Stimulated activated CD4-positive, alpha-beta T cell treated with anti-CD3 and anti-CD28 coated beads, TNF-alpha, amount 100 ng/mL, for 4 hours (primary cell): ENCODE results near the gene RAET1E.
"Not testable (repeated sequence)": the region's sequence is repeated elsewhere in the genome, so short reads cannot be mapped to it uniquely, and the experiment has no call there.

Source experiments
- DNase-seq, 3 experiments: peaks; one replicate each; pipeline ENCODE4 v3.0.0-alpha.2; 2020; ENCODE audit warnings: low read depth in 3 of 3

The RAET1E gene

GRCh38 chr6:149862922-149863697 is 34.8 kb downstream of the RAET1E start:
- no peak for DNase-seq

GRCh38 chr6:149862424-149862738 is 35.5 kb downstream of the RAET1E start:
- DNase-seq, result not testable (repeated sequence)

- no peak for DNase-seq
These were observed 36.1 kb downstream of the RAET1E start for GRCh38 chr6:149861603-149862423.

- no peak for DNase-seq
These were observed 36.9 kb downstream of the RAET1E start for GRCh38 chr6:149860834-149861602.

- no peak for DNase-seq
These were observed 37.4 kb downstream of the RAET1E start for GRCh38 chr6:149860513-149860833.

GRCh38 chr6:149859938-149860337 is 38.0 kb downstream of the RAET1E start:
- no peak for DNase-seq

GRCh38 chr6:149859368-149859767 is 38.5 kb downstream of the RAET1E start:
- DNase-seq, result no peak

- DNase-seq, result no peak
These were observed 40.4 kb downstream of the RAET1E start for GRCh38 chr6:149857541-149857940.

DNA sequence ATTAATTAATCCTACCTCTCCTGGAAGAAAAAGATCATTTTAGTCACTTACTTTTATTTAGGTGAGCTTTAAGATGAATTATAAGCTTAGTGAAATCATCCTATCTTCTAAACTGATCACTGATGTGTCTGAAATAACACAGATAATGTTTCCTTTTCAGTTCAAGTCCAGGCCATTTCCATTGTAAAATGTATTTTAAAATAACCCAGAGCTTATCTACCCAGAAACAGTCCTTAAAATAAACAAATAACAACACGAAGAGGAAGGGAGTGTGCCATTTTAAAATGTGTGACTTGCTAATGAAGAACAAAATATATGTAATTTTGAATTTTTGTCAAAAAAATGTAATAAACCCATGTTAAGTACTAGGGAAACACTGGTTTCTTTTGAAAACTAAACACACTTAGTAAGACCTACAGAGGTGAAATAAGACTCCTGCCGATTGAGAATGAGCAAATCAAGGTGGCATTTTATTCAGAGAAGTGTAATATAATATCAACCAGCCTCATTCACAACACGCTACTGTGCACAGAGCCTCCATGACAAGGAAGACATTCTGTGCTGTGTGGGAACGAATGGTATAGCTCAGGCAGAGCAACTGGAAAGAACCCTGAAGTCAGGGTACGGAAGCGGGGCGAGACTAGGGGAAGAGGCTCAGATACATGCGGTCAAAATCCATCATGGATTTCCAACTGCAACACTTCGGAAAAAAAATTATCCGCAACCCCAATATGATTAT is 41.5 kb downstream of the RAET1E start:
- DNase-seq, result no peak

DNA sequence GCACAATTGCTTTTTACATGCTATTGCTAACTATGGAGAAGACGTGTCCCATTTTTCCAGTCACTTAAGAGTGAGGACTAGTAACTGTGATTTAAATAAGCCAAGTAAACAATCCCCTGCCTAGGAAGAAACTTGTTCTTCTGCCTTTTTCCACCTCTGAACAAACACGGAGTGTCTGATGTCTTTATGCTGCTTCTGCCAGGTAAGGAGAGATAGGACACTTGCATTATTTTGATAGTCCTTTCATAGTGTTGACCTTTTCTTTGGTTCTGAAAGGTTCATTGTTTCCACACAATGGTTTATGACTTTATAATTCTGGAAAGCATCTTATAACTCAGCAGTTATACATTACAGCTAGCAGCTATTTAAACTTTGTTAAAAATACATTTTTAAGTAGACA is 42.2 kb downstream of the RAET1E start:
- DNase-seq, result no peak

- no peak for DNase-seq
These were observed 42.8 kb downstream of the RAET1E start for GRCh38 chr6:149855040-149855654.

- DNase-seq, result no peak
These were observed 43.4 kb downstream of the RAET1E start for GRCh38 chr6:149854532-149854931.

- DNase-seq, result not testable (repeated sequence)
These were observed 43.9 kb downstream of the RAET1E start for GRCh38 chr6:149854017-149854416.

DNA sequence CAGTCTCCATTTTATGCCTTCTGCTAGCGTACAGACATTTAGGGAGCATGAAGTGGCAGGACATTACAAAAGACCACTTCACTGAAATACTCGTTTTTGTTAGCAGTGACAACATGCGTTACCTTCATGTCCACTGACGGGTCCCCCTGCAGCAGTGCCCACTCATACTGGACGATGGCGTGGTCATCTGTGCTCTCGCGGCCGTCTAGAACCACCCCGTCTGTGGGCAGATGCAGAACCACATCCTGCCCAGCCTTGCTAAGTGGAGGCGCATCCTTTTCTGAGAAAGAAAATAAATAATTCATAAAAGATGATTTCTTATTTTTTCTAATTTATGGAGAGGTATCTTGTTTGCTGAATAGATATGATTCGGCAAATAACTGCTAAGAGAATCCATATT is 45.0 kb downstream of the RAET1E start:
- DNase-seq, result no peak

DNA sequence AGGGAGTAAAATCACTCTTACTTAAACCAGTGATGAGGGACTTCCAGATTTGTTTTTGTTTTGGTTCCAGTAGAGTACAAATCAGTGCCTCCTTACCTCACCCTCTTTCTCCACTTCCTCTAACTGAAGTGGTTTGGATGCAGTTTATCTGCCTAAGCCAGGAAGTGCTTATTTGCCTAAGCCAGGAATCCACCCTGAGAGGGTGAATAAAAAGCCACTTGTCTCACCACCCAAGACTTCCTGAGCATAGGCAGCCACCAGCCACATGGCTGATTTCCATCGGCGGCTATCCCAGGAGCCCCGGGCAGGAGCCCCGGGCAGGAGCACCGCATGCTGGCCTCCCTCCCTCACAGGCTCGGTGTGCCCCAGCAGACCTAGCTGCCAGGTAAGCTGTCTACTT is 45.7 kb downstream of the RAET1E start:
- no peak for DNase-seq

- no peak for DNase-seq
These were observed 46.3 kb downstream of the RAET1E start for GRCh38 chr6:149851461-149852110.

GRCh38 chr6:149848343-149848742 is 49.6 kb downstream of the RAET1E start:
- not testable (repeated sequence) for DNase-seq
